CD4-positive, alpha-beta T cell (primary cell): ENCODE data around the gene BCORL1. TPM values are rescaled to one million over a fixed set of nuclear protein-coding genes. Genes with fewer than 3 reads are reported as not detected.
A peak's percentile ranks its signal among the peaks of the same experiment; 100 is the strongest.

Source experiments
- ATAC-seq: fragments of 200-7000 bp; cut with Tn5 transposase; one replicate; pipeline ENCODE4 v1.10.0; 2022; ENCODE audit warnings: mild to moderate bottlenecking; ENCODE audit not compliant: poor library complexity
- CTCF ChIA-PET: fragments of 350-600 bp; sonication (Branson Sonifier 250); formaldehyde crosslinking; loops from one replicate; lab custom pipeline; 2021; ENCODE audit warnings: antibody characterized with exemption, inconsistent platforms; lab: Charles Lee
- POLR2A ChIA-PET: fragments of 350-600 bp; sonication (Branson Sonifier 250); formaldehyde crosslinking; loops from one replicate; lab custom pipeline; 2021; ENCODE audit warnings: antibody characterized with exemption, inconsistent platforms; lab: Charles Lee
- DNase-seq, 14 experiments: peaks; one replicate each; pipeline ENCODE4 v3.0.0-alpha.2; 2013 to 2020; ENCODE audit warnings: mixed read lengths in 2 of 14
- H3K27ac ChIP-seq, 2 donors: one replicate each; pipeline versions ENCODE4 v1.5.1 to v1.7.0; 2013; ENCODE audit warnings: low read length in 2 of 2, low read depth in 1 of 2, mild to moderate bottlenecking in 1 of 2
- H3K27me3 ChIP-seq, 2 experiments: 1 replicate in 1 of 2; 2 replicates in 1 of 2; pipeline versions ENCODE4 v1.6.1 to v1.7.0; 2013; ENCODE audit warnings: low read length in 2 of 2, control low read depth in 1 of 2, mild to moderate bottlenecking in 1 of 2, moderate library complexity in 1 of 2; ENCODE audit not compliant: insufficient read depth in 2 of 2, control insufficient read depth in 1 of 2
- H3K36me3 ChIP-seq: one replicate; pipeline ENCODE4 v1.6.1; 2013; ENCODE audit warnings: low read length, control low read depth; ENCODE audit not compliant: insufficient read depth
- H3K4me1 ChIP-seq: one replicate; pipeline ENCODE4 v1.6.1; 2013; ENCODE audit warnings: low read length, control low read depth; ENCODE audit not compliant: insufficient read depth
- H3K4me3 ChIP-seq: one replicate; pipeline ENCODE4 v1.5.1; 2013; ENCODE audit warnings: mild to moderate bottlenecking, low read length, moderate library complexity
- H3K9me3 ChIP-seq, 2 experiments: 1 replicate in 1 of 2; 2 replicates in 1 of 2; pipeline versions ENCODE4 v1.6.1 to v1.7.0; 2013; ENCODE audit warnings: low read length in 2 of 2, mild to moderate bottlenecking in 2 of 2, control low read depth in 1 of 2, moderate library complexity in 1 of 2; ENCODE audit not compliant: control insufficient read depth in 1 of 2, insufficient read depth in 1 of 2
- H3K27ac Mint-ChIP-seq: one replicate; pipeline ENCODE4 v1.8.0; 2020; ENCODE audit warnings: mixed read lengths
- H3K27me3 Mint-ChIP-seq: one replicate; pipeline ENCODE4 v1.8.0; 2021; ENCODE audit warnings: mixed read lengths
- H3K36me3 Mint-ChIP-seq: one replicate; pipeline ENCODE4 v1.8.0; 2021; ENCODE audit warnings: low read depth, mixed read lengths
- H3K4me1 Mint-ChIP-seq: one replicate; pipeline ENCODE4 v1.8.0; 2021; ENCODE audit warnings: low read depth, mixed read lengths
- H3K4me3 Mint-ChIP-seq: one replicate; pipeline ENCODE4 v1.8.0; 2020; ENCODE audit warnings: mild to moderate bottlenecking, mixed read lengths
- H3K9me3 Mint-ChIP-seq: one replicate; pipeline ENCODE4 v1.8.0; 2020; ENCODE audit warnings: mixed read lengths
- CTCF ChIP-seq: fragments of 200-600 bp; IDR thresholded peaks from one replicate; pipeline ENCODE4 v1.8.0; 2022; ENCODE audit warnings: antibody characterized with exemption, mild to moderate bottlenecking
- intact Hi-C, 2 experiments: fragments of 100-400 bp; cut with DNase I in 1 of 2; cut with micrococcal nuclease in 1 of 2; formaldehyde crosslinking; loops; one replicate each; pipeline versions ENCODE4 v1.15.1 to v1.9.0; 2023 to 2025; cut with DNase I, micrococcal nuclease
- total RNA-seq, 174 experiments: library from RNA in 2 of 174; stranded (reverse) in 2 of 174; gene quantifications; one replicate each; pipeline ENCODE4 v1.2.3 and lab custom pipeline; 2021 to 2026

Gene BCORL1
- total RNA-seq, 2 experiments from 2014 or later, result 3.4 to 3.5 TPM

- H3K27ac Mint-ChIP-seq, result peak overlapping the region; percentile 47
- no peaks in the 10 kb centered on the region for H3K9me3 Mint-ChIP-seq
Observed at GRCh38 chrX:129933700-129934099, 48.7 kb upstream of the BCORL1 start.

GRCh38 chrX:129934461-129934860, 48.0 kb upstream of the BCORL1 start:
- no peaks in the 10 kb centered on the region for H3K9me3 ChIP-seq
- Mint-ChIP-seq H3K36me3 (no peaks in the 10 kb centered on the region), H3K27me3 (no peaks in the 10 kb centered on the region), H3K9me3 (no peaks in the 10 kb centered on the region), H3K4me1 (peaks cover 22% of the 10 kb centered on the region), H3K27ac (no peak overlapping the region), H3K4me3 (peak overlapping the region; percentile 54)
- ATAC-seq, result no peak
- no peak for DNase-seq
- no peak overlapping the region for H3K27ac ChIP-seq
- no peaks in the 10 kb centered on the region for H3K27me3 ChIP-seq
- CTCF ChIA-PET, result interaction anchor here (1.5 kb wide), 1 partner anchor 9 kb away, joined by 5 read pairs; no protein-coding TSS in a partner anchor
- H3K4me1 ChIP-seq, result peaks cover 9% of the 10 kb centered on the region
- POLR2A ChIA-PET, result no interaction called here
- TF ChIP-seq CTCF, result no peak
- intact Hi-C loops, result loop anchor here in 1 of 2 experiments (2.0 kb wide), 1 partner anchor 18 kb away; no protein-coding TSS in a partner anchor
- H3K4me3 ChIP-seq, result no peak overlapping the region
- peaks cover under 1% of the 10 kb centered on the region for H3K36me3 ChIP-seq

More at GRCh38 chrX:129933700-129934099, 48.7 kb upstream of the BCORL1 start:
- no peaks in the 10 kb centered on the region for H3K9me3 ChIP-seq
- H3K4me3 ChIP-seq, result no peak overlapping the region
- H3K4me1 Mint-ChIP-seq, result peaks cover 22% of the 10 kb centered on the region
- peaks cover 2% of the 10 kb centered on the region for H3K36me3 ChIP-seq
- POLR2A ChIA-PET, result no interaction called here
- H3K27me3 ChIP-seq, result no peaks in the 10 kb centered on the region
- H3K27me3 Mint-ChIP-seq, result no peaks in the 10 kb centered on the region
- H3K27ac ChIP-seq, result no peak overlapping the region
- H3K4me1 ChIP-seq, result peaks cover 9% of the 10 kb centered on the region
- DNase-seq, result no peak
- no peak for ATAC-seq
- H3K36me3 Mint-ChIP-seq, result peaks cover 7% of the 10 kb centered on the region
- no peak for TF ChIP-seq CTCF
- H3K4me3 Mint-ChIP-seq, result peak overlapping the region; percentile 86
- CTCF ChIA-PET, result interaction anchor here (0.7 to 1.5 kb wide), 2 partner anchors 8 to 15 kb away, joined by 3 to 5 read pairs; no protein-coding TSS in a partner anchor
- intact Hi-C loops, result loop anchor here in 1 of 2 experiments (2.0 kb wide), 1 partner anchor 19 kb away; no protein-coding TSS in a partner anchor

- no peaks in the 10 kb centered on the region for H3K9me3 Mint-ChIP-seq
- H3K4me1 Mint-ChIP-seq, result peaks cover 22% of the 10 kb centered on the region
- H3K27me3 ChIP-seq, result no peaks in the 10 kb centered on the region
- peaks cover 9% of the 10 kb centered on the region for H3K4me1 ChIP-seq
- H3K36me3 Mint-ChIP-seq, result no peaks in the 10 kb centered on the region
- ATAC-seq (no peak), DNase-seq (no peak)
- CTCF ChIA-PET, result no interaction called here
- no peak overlapping the region for H3K27ac Mint-ChIP-seq
- no peak overlapping the region for H3K4me3 Mint-ChIP-seq
- H3K27me3 Mint-ChIP-seq, result no peaks in the 10 kb centered on the region
- no peak for TF ChIP-seq CTCF
- intact Hi-C loops, result loop anchor here in 1 of 2 experiments (2.0 kb wide), 1 partner anchor 18 kb away; no protein-coding TSS in a partner anchor
- no peak overlapping the region for H3K4me3 ChIP-seq
- no peaks in the 10 kb centered on the region for H3K9me3 ChIP-seq
- POLR2A ChIA-PET, result no interaction called here
- no peak overlapping the region for H3K27ac ChIP-seq
- no peaks in the 10 kb centered on the region for H3K36me3 ChIP-seq
Observed at GRCh38 chrX:129934952-129935351, 47.5 kb upstream of the BCORL1 start.
